VCaP (cell line): ENCODE measurements around the gene ARHGEF4.

ENCODE experiments used
- H3K27ac ChIP-seq: fragments of 450-650 bp; 2 replicates; pipeline ENCODE4 v1.5.1; 2017
- TF ChIP-seq, protein P1 (sequence below): fragments of 450-650 bp; conservative IDR thresholded peaks from 2 replicates; pipeline ENCODE4 v1.5.1; 2017; ENCODE audit warnings: mild to moderate bottlenecking, moderate library complexity

ARHGEF4 gene

DNA sequence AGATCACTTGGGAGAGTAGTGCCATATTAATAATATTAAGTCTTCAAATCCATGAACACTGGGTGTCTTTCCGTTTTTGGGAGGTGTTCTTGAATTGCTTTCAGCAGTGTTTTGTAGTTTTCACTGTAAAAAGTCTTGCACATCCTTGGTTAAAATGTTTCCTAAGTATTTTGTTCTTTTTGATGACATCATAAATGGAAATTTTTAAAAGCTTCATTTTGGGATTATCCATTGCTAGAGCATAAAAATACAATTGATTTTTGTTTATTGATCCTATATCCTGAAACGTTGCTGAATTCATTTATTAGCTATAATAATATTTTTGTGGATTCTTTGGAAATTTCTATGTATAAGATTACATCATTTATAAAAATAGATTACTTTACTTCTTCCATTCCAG is 96.8 kb downstream of the ARHGEF4 start:
- TF ChIP-seq, protein P1, sequence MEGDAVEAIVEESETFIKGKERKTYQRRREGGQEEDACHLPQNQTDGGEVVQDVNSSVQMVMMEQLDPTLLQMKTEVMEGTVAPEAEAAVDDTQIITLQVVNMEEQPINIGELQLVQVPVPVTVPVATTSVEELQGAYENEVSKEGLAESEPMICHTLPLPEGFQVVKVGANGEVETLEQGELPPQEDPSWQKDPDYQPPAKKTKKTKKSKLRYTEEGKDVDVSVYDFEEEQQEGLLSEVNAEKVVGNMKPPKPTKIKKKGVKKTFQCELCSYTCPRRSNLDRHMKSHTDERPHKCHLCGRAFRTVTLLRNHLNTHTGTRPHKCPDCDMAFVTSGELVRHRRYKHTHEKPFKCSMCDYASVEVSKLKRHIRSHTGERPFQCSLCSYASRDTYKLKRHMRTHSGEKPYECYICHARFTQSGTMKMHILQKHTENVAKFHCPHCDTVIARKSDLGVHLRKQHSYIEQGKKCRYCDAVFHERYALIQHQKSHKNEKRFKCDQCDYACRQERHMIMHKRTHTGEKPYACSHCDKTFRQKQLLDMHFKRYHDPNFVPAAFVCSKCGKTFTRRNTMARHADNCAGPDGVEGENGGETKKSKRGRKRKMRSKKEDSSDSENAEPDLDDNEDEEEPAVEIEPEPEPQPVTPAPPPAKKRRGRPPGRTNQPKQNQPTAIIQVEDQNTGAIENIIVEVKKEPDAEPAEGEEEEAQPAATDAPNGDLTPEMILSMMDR: no peak
- H3K27ac ChIP-seq: no peak overlapping the region

DNA sequence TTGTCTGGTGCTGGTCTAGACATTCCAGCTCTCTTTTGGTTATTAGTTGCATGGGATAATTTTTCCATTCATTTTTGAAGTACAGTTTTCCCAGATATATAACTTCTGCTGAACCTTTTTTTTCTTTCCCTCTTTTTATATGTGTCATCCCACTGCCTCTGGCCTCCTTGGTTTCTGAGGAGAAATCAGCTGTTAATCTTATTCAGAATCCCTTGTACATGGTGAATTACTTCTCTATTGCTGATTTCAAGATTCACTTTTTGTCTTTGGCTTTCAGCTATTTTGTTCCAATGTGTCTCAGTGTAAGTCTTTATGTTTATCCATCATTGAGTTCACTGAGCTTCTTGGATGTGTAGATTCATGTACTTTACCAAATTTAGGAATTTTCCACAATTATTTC is 99.7 kb downstream of the ARHGEF4 start:
- H3K27ac ChIP-seq: no peak overlapping the region
- TF ChIP-seq, protein P1: no peak

DNA sequence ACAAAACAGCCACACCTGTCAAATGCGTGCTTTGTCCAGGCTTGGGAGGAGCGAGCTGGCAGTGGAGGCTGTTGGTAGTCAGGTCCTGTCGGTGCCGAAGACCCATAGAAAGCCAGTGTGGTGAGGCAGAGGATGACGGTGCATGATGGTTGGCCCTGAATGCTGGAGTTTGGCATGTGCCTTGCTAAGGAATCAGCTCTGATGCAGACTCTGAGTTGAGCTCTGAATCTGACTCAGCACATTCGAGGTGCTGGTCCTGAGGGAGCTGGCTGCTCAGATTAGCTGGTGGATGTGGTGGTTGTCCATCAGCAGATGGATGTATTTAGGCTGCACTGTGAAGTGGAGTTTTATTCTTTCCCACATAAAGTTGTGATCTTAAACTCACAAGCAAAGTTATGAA is 111.3 kb downstream of the ARHGEF4 start:
- TF ChIP-seq, protein P1: no peak

DNA sequence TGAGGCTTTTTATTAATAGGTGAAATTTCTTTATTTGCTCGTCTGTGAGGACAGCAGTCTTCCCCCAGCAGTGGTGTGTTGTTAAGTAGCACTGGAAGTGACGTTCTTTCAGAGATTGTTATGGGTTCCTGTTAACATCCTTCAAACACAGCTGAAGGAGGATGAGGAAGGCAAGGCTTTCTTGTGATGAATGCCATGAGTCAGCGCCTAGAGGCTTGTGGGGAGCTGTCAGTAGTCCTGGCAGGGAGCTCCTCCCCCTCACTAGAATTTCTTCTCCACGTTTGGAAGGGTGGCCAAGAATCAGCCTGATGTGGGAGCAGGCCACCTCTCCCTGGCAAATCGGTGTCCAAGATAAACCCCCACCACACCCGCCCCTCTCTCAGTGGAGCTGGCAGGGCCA is 113.2 kb downstream of the ARHGEF4 start:
- TF ChIP-seq, protein P1: no peak
- no peak overlapping the region for H3K27ac ChIP-seq

More for the DNA sequence above, 111.3 kb downstream of the ARHGEF4 start:
- no peak overlapping the region for H3K27ac ChIP-seq

DNA sequence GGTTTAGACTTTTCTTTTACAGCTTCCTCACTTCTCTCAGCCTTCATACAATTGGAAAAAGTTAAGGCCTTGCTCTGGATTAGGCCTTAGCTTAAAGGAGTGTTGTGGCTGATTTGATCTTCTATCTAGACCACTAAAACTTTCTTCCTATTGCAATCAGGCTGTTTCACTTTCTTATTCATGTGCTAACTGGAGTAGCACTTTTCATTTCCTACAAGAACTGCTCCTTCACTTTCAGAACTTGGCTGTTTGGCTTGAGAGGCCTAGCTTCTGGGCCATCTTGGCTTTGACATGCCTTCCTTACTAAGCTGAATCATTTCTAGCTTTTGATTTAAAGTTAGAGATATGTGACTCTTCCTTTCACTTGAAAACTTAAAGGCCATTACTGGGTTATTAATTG is 114.3 kb downstream of the ARHGEF4 start:
- TF ChIP-seq, protein P1: no peak
- no peak overlapping the region for H3K27ac ChIP-seq

DNA sequence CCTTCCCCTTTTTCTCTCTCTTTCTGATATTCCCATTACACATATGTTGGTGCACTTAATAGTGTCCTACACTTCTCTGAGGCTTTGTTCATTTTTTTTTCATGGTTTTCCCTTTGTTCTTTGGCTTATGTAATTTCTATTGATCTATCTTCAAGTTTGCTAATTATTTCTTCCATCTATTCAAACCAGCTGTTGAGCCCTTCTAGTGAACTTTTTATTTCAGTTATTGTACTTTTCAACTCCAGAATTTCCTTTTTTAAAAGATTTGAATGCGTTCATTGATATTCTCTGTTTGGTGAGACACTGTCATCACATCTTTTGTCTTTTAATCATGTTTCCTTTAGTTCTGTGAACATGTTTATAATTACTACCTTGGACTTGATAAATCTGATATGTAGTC is 118.2 kb downstream of the ARHGEF4 start:
- TF ChIP-seq, protein P1: no peak
- H3K27ac ChIP-seq: no peak overlapping the region

DNA sequence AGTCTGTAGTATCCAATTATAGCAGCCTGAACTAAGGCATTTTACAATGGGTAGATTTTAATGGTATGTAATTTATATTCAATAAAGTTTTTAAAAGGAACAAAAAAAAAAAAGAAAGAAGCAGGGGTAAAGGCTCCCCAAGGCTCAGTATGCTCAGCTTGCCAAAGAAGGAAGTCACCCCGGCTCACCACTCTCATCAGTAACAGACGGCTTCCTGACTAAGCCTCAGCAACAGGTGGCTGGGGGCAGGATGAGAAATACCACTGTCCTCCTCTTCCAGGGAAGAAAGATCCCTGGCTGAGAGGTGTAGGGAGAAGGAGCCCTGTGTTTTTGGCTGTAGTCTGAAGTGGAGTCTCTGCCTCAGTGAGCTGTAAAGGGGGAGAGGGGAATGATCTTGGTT is 121.2 kb downstream of the ARHGEF4 start:
- TF ChIP-seq, protein P1: no peak
- no peak overlapping the region for H3K27ac ChIP-seq
